Breast epithelium (tissue), 4 donors: Measurements from ENCODE around the gene ARHGEF10L. TPM values are rescaled to one million over a fixed set of nuclear protein-coding genes. Genes with fewer than 3 reads are reported as not detected.

Source experiments
- DNase-seq, 2 donors: peaks; one replicate each; pipeline ENCODE4 v3.0.0-alpha.2; 2019; ENCODE audit warnings: low spot score in 2 of 2
- H3K27ac ChIP-seq, 2 donors: fragments of 200-600 bp; sonication (generic) in 1 of 2; one replicate each; pipeline ENCODE4 v1.5.1; 2016 to 2019; ENCODE audit warnings: mild to moderate bottlenecking in 1 of 2
- H3K27me3 ChIP-seq, 2 donors: fragments of 200-600 bp; sonication (generic) in 1 of 2; one replicate each; pipeline versions ENCODE4 v1.5.1 to v1.6.0; 2017 to 2019; ENCODE audit warnings: control low read depth in 1 of 2, mild to moderate bottlenecking in 1 of 2
- H3K36me3 ChIP-seq: fragments of 200-600 bp; one replicate; pipeline ENCODE4 v1.5.1; 2019
- H3K4me1 ChIP-seq, 2 donors: fragments of 200-600 bp; sonication (generic); one replicate each; pipeline ENCODE4 v1.5.1; 2016 to 2019; ENCODE audit warnings: control low read depth in 1 of 2
- H3K4me3 ChIP-seq, 3 donors: fragments of 200-600 bp; sonication (generic); 1 replicate in 2 of 3; 2 replicates in 1 of 3; pipeline ENCODE4 v1.5.1; 2016 to 2019; ENCODE audit warnings: mild to moderate bottlenecking in 3 of 3, moderate library complexity in 2 of 3
- H3K9me3 ChIP-seq, 2 donors: fragments of 200-600 bp; sonication (generic) in 1 of 2; one replicate each; pipeline ENCODE4 v1.5.1; 2016 to 2019; ENCODE audit warnings: control low read depth in 1 of 2
- POLR2A ChIP-seq: fragments of 450-650 bp; IDR thresholded peaks from one replicate; pipeline ENCODE4 v1.6.1; 2016; ENCODE audit warnings: antibody characterized with exemption, mild to moderate bottlenecking, moderate library complexity
- POLR2AphosphoS5 ChIP-seq, 3 donors: sonication (generic); formaldehyde crosslinking; IDR thresholded peaks; one replicate each; pipeline ENCODE4 v1.6.1; 2017; ENCODE audit warnings: antibody characterized with exemption in 3 of 3
- intact Hi-C: fragments of 100-400 bp; cut with DNase I; formaldehyde crosslinking; loops from one replicate; pipeline ENCODE4 v1.15.1; 2023; ENCODE audit warnings: low total_unique reads
- total RNA-seq, 3 donors: library from RNA; depleted of rRNA; stranded (reverse); fragments of >200 nt; gene quantifications; one replicate each; pipeline ENCODE4 v1.1.0, GENCODE V29; 2016
- TF ChIP-seq, protein P1 (sequence below), 3 donors: fragments of 450-650 bp; IDR thresholded peaks; one replicate each; pipeline ENCODE4 v1.5.1; 2016 to 2017; ENCODE audit warnings: antibody characterized with exemption in 3 of 3, mild to moderate bottlenecking in 3 of 3, moderate library complexity in 3 of 3

ARHGEF10L gene
- total RNA-seq, 3 donors from 2014 or later, result 36.7 to 51.4 (median 49.8) TPM

- Histone ChIP-seq H3K36me3 (no peaks in the 10 kb centered on the region), H3K4me1 (no peaks in the 10 kb centered on the region), H3K27me3 (no peaks in the 10 kb centered on the region), H3K9me3 (no peaks in the 10 kb centered on the region), H3K4me3 (no peak overlapping the region), H3K27ac (no peak overlapping the region)
- DNase-seq, result no peak
- intact Hi-C loops, result loop anchor here (10.0 kb wide), 1 partner anchor 680 kb away; no protein-coding TSS in a partner anchor
- TF ChIP-seq POLR2A (no peak), POLR2AphosphoS5 (IDR thresholded peaks at IDR 0.05) (no peak)
- TF ChIP-seq, protein P1, sequence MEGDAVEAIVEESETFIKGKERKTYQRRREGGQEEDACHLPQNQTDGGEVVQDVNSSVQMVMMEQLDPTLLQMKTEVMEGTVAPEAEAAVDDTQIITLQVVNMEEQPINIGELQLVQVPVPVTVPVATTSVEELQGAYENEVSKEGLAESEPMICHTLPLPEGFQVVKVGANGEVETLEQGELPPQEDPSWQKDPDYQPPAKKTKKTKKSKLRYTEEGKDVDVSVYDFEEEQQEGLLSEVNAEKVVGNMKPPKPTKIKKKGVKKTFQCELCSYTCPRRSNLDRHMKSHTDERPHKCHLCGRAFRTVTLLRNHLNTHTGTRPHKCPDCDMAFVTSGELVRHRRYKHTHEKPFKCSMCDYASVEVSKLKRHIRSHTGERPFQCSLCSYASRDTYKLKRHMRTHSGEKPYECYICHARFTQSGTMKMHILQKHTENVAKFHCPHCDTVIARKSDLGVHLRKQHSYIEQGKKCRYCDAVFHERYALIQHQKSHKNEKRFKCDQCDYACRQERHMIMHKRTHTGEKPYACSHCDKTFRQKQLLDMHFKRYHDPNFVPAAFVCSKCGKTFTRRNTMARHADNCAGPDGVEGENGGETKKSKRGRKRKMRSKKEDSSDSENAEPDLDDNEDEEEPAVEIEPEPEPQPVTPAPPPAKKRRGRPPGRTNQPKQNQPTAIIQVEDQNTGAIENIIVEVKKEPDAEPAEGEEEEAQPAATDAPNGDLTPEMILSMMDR (IDR thresholded peaks at IDR 0.05), result no peak
These were observed 105.8 kb downstream of the ARHGEF10L start for GRCh38 chr1:17645068-17645911.

DNA sequence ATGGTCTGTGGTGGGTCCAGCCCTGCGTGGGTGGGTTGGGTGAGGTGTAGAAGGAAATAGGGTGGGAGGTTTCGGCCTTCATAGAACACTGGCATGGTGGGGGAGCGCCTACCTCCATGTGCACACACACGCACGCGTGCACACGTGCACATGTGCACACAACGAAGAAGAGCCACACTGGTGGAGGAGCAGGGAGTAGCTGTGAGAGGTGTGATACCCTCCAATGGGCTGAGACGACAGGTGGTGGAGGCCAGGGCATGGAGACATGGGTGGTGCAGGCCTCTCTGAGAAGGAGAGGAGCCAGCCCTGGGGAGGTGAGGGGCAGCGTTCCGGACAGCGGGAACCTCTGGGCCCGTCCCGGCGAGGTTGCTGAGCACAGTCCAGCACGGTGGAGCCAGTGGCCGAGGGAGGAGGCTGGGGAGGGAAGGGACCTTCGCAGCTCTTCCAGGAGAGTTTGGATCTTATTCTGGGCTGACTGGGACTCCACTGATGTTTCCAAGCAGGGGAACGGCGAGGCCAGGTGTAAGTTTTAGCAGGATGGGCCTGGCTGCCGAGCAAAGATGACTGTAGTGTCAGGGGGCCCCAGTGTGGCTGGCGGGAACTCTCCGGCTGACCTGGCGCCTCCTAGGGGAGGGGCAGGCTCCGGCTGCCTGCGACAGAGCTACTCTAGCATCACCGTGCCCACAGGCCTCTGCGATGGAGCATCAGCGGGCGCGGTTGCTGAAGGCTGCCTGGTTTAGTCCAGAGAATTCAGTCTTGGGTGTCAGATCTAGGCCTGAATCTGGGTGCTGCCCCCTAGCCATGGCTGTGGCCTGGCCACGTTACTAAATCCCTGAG is 107.2 kb downstream of the ARHGEF10L start:
- Histone ChIP-seq H3K27ac (no peak overlapping the region), H3K9me3 (no peaks in the 10 kb centered on the region), H3K4me3 (no peak overlapping the region), H3K4me1 (no peaks in the 10 kb centered on the region), H3K27me3 (no peaks in the 10 kb centered on the region), H3K36me3 (no peaks in the 10 kb centered on the region)
- intact Hi-C loops, result loop anchor here (10.0 kb wide), 1 partner anchor 678 kb away; no protein-coding TSS in a partner anchor
- no peak for DNase-seq
- TF ChIP-seq, protein P1 (IDR thresholded peaks at IDR 0.05), result no peak
- TF ChIP-seq POLR2A (no peak), POLR2AphosphoS5 (IDR thresholded peaks at IDR 0.05) (no peak)

- Histone ChIP-seq H3K27ac (peak overlapping the region in 1 of 2 donors; percentile 56), H3K4me3 (no peak overlapping the region), H3K4me1 (no peaks in the 10 kb centered on the region), H3K36me3 (no peaks in the 10 kb centered on the region), H3K9me3 (no peaks in the 10 kb centered on the region), H3K27me3 (no peaks in the 10 kb centered on the region)
- DNase-seq, result peak in 1 of 2 donors; percentile 26
- intact Hi-C loops, result loop anchor here (10.0 kb wide), 1 partner anchor 676 kb away; no protein-coding TSS in a partner anchor
- no peak for TF ChIP-seq POLR2AphosphoS5 (IDR thresholded peaks at IDR 0.05)
- TF ChIP-seq, protein P1 (IDR thresholded peaks at IDR 0.05), result no peak
- TF ChIP-seq POLR2A, result no peak
These were observed 109.1 kb downstream of the ARHGEF10L start for GRCh38 chr1:17648457-17649145.

DNA sequence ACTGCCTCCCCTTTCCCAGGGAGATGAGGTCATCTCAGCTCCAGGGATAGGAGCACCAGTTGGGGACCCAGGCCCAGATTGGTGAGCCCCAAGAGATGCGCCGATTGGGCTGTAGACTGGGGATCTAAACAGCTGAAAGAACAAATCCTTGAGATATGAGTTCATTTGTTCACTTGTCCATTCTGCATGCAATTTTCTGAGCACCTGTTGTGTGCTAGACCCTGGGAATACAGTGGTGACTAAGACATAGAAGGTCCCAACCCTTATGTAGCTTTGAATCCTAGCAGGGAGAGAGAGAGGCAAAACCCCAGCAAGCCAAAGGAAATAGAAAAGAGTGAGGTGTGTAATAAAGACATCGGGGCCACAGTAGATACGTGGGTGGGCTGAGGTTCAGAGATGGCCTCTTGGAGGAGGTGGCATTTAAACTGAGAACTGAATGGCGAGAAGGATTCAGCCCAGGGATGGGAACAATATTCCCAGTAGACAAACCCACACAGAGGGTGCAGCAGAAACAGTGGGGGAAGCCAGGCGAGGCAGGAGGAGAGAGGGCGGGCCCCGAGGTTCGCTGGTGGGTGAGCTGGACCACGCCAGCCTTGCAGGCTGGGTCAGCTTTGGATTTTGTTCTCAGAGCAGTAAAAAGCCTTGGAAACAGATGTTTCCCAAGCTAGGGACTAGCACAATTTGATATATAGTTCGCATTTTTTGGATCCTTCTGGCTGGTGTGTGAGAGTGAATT is 110.0 kb downstream of the ARHGEF10L start:
- intact Hi-C loops, result loop anchor here (10.0 kb wide), 1 partner anchor 675 kb away; no protein-coding TSS in a partner anchor
- DNase-seq, result no peak
- Histone ChIP-seq H3K27me3 (no peaks in the 10 kb centered on the region), H3K9me3 (no peaks in the 10 kb centered on the region), H3K36me3 (no peaks in the 10 kb centered on the region), H3K27ac (no peak overlapping the region), H3K4me1 (no peaks in the 10 kb centered on the region), H3K4me3 (no peak overlapping the region)
- TF ChIP-seq POLR2A, result no peak
- TF ChIP-seq, protein P1 (IDR thresholded peaks at IDR 0.05), result no peak
- no peak for TF ChIP-seq POLR2AphosphoS5 (IDR thresholded peaks at IDR 0.05)
